LoVo (cell line): Measurements from ENCODE around the gene PPP1R13B.

Source experiments
- DNase-seq: peaks from one replicate; pipeline ENCODE4 v3.0.0-alpha.2; 2016; ENCODE audit warnings: low spot score

Gene PPP1R13B

DNA sequence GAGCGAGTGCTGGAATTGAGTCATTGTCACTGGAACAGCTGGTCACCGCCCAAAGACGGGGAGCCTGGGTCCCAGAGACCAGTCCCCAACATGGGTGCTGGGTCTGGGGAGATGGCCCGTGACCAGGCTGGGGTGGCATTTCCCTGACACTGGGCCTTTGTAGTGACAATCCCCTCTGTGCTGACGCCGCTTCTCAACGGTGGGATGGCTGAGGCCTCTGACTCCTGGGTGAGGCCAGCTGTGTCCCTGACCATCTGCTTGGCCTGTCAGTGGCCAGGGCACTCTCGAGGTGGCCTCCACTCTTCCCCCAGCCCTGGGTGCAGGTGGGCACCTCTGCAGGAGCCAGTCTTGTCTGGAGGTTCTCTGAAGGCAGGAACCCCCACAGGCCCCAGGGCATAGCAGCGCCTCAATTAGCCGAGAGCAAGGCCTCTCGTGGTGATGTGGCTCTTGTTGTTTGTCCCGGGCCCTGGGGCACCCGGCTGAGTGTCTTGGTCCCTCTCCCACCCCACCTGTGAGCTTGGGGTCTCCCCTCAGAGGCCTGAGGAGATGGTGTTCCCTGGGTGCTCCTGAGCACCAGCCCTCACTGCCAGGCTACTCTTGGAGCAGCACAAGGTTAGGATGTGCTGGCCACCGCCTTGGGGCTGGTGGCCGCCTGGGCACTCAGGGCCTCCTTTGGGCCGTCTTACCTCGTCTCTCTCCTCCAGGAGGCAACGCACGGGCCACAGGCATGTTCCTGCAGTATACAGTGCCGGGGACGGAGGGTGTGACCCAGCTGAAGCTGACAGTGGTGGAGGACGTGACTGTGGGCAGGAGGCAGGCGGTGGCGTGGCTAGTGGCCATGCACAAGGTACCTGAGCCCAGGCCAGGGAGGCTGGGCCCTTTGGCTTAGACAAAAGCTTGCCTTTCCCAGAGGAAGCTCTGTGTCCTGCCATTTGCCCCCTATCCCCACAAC, 115.2 kb downstream of the PPP1R13B start:
- DNase-seq: no peak

DNA sequence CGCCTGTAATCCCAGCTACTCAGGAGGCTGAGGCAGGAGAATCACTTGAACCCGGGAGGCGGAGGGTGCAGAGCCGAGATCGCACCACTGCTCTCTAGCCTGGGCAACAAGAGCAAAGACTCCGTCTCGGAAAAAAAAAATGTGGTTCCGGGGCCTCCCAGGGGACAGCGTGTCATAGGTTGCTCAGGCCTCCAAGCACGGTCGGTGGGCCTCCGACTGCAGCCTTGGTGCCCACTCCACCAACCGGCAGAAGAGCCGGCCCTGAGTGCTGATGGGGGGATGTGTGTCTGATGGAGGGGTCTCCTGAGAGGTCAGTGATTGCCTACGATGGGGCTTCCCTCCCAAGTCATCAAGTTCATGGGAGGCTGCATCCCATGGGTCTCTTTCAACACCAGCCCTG, 115.9 kb downstream of the PPP1R13B start:
- no peak for DNase-seq

DNA sequence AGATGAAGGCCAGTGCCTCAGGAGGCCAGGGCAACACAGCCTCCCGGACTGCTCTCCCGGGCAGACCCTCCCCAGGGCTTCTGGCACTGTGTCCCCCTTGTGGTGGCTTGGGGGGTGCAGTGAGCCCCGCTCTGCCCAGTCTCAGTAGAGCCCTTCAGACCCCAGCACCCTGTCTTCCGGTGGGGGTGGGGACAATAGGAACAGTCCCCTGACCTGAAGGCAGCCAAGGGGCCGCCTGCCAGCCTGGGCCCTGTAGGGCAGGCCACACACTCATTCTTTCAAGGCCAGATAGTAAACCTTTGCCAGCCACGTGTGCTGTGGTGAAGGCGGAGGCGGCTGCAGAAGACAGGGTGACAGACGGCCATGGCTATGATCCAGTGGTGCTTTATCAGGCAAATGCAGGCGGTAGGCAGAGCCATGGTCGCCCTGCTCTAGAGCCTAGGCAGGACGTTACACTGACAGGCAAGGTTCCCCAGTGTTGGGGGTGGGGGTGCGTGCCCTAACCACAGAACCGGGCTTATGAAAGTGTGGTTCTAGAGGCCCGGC, 116.8 kb downstream of the PPP1R13B start:
- DNase-seq: no peak

DNA sequence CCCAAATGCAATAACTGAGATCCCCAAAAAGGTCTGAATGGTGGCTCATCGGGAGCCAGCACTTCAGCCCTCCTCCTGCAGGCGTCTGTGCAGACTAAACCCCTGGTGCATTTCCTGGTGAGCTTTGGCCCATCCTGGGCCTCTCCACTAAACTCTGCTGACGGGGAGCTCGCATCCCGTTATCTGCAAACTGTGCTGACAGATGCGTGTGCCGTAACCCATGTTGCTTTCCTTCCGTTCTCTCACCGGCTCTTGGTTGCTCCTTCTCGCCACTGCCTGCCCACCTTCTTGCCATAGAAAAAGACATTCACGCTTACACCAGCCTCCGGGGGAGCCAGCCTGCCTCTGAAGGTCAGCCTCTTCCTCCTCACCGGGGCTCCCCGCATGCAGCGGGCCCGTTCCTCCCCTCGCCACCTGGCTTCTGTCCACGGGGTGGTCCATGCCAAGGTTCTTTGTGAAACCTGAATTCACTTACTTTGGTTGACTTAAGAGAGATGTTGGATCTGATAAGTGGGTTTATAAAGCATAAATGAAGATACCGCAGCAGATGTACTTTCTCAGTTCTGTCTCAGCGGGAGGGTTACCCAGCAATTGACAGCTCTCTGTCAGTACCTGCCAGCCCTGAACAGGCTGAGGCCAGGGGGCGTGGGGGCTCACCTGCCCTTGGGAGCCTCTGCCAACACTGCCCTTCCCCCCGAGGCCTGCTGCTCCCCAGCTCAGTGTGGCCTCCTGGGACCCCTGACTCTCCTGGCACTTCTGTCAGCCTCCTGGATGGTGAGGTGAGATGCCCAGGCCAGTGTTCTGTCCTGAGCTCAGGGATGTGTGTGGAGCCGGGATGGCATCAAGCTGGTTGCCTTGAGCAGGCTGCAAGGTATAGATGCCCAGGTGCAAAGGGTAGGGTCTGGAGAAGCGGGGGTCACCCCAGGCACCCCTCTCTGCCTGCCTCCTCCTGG, 117.6 kb downstream of the PPP1R13B start:
- no peak for DNase-seq

DNA sequence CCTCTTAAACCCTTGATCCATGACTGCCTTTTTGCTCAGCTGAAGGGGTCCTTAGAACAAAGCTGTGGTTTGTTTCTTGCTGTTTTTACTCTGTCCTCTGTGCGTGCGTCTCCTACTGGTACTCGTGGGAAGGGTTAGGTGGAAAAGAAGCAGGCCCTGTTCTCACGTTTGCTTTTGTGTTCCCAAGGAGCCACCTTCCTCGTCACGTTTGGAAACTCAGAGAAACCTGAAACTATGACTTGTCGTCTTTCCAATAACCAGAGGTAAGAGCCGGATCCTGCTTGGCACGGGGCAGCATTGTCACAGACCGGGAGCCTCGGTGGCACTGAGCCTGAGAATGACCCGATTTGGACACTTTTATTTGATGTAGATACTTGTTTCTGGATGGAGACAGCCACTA, 118.7 kb downstream of the PPP1R13B start:
- no peak for DNase-seq

DNA sequence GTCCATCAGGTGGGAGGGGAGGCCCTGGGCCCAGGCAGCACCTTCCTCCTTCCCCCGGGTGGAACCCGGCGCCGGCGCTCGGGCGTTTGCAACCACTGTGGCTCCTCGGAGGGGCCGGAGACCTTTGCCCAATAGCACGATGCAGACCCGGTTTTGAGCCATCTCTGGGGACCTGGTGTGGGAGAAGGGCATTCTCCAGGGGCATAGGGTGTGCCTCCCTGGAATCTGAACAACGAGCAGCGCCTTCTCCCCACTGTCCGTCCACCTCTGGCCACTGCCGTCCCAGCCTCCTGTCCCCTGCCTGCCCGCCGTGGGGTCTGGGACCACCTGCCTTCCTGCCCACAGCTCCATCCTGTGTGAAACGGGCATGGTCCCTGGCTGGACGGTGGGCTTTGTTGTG, 119.2 kb downstream of the PPP1R13B start:
- no peak for DNase-seq

DNA sequence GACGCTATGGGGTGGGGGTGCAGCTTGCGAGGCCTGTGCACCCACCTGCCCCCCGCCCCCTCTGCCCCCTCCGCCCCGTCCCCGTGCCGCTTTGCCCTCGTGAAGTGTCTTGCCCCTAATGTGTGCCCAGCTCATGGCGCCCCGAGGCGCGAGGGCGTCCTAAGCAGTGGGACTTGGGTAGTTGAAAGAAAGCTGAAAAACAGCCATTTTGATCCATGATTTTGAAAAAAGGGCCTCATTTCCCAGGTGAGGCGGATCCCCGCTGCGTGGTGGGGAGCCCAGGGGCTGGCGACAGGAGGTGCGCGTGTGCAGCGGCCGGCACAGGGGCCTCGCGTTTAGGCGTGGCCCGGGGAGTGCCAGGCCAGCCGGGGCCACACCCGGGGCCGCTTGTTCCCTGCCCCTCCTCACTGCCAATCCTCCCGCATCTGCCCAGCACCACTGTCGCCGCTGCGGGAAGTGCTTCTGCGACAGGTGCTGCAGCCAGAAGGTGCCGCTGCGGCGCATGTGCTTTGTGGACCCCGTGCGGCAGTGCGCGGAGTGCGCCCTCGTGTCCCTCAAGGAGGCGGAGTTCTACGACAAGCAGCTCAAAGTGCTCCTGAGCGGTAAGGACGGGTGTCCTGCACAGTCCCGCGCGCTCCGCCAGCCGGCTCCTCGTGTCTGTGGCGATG, 119.9 kb downstream of the PPP1R13B start:
- no peak for DNase-seq

DNA sequence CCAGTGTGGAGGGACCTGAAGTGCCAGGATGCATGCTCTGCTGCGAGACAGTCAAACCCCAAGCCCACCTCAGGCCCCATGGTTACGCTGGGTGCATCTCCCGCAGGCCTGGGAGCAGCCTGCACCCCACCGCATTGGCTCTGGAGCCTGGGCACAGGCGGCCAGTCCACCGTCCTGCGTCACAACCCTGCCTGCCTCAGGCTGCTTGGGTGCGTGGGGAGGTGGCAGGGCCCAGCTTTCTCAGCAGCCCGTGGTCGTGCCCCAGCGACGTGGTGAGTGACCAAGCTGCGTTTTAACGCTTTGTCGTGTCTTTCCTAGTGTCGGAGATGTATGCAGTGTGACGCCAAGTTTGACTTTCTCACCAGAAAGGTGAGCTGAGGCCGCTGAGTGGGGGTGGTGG, 120.9 kb downstream of the PPP1R13B start:
- DNase-seq: no peak

DNA sequence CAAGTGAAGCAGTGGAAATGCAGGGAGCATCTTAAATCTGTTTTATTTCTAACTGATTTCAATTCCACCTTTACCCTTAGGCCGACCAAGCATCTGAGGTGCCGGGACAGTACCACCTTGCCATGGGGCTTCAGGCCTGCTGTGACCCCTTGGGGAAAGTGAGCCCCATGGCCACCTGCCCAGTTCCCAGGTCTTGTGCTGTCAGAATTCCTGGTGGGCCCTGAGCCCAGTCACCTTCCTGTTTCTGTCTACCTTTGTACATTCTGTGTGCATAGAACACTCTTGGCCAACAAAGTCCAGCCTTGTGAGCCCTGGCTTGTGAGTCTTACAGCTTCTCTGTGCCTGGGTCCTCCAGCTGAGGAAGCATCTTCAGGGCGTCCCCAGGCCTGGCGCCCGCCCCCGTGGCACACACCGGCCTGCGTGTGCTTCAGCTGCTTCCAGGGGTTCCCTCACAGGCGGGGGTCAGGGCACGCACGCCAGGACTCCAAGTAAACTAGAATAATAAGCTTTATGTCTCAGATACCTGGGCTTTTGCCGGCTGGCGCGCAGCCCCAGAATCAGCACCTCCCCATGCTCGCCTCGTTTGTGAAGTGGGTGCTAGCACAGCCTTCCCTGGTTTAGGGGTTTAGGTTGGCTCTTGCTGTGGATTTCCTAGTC, 121.5 kb downstream of the PPP1R13B start:
- DNase-seq: no peak

DNA sequence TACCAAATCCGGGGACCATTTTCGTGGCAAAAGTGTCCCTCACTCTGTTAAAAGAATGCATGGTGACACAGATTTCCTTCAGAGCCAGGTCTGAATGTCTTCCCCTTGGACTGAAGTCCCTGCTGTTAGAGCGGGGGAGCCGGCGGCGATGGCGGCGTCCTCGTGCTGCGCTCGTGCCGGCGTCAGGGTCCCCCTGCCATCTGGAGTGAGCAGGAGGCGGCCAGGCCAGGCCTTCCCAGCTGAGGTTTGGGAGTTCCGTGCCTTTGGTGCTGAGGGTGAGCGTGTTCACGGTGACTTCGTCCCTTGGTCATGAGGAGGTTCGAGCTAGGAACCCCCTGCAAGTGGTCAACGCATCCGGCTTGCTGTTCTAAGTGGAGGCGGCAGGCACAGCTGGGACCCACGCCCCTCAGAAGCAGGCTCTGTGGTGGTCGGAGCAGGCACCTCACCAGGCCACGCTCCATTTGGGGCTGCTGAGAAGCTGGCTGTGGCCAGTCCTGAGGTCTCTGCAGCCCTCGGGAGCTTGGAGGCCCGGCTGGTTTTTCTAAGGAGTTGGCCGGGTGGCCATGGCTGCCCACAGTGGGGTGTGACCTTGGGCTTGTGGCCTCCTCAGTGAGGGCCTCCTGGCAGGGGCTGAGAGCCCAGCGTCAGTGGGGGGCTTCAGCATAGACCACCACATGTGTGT, 122.2 kb downstream of the PPP1R13B start:
- DNase-seq: no peak

DNA sequence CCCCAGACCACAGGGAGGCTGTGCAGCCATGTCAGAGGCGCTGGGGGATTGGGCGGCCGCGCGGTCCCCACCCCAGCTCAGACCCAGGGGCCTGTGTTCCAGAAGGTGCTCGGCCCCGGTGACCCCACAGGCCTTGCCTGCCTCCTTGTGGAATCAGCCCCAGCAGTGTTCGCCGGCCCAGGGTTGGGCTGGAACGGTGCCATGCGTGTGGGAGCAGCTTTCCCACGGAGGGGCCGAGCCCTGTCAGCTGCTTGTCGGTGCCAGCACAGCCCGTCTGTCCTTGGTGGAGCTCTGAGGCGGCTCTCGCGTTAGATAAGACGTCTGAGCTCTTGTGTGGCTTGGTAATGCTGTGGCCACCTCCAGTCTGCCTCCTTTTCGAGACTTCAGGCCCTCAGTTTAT, 123.3 kb downstream of the PPP1R13B start:
- DNase-seq: no peak

DNA sequence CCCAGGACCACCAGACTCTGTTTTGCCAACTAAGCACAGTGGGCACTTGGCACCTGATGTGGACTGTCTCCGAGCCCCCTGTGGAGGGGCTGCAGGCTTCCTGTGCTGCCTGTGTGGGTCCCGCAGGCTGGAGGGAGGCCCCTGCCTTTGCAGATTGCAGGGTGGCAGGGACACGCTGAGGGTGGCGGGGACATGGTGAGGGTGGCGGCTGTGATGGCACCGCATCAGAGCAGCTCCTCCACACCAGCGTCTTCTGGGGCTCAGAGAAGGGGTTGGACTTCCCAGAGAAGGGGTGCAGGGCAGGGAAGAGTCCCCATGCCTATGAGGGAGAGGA, 123.7 kb downstream of the PPP1R13B start:
- DNase-seq: no peak

DNA sequence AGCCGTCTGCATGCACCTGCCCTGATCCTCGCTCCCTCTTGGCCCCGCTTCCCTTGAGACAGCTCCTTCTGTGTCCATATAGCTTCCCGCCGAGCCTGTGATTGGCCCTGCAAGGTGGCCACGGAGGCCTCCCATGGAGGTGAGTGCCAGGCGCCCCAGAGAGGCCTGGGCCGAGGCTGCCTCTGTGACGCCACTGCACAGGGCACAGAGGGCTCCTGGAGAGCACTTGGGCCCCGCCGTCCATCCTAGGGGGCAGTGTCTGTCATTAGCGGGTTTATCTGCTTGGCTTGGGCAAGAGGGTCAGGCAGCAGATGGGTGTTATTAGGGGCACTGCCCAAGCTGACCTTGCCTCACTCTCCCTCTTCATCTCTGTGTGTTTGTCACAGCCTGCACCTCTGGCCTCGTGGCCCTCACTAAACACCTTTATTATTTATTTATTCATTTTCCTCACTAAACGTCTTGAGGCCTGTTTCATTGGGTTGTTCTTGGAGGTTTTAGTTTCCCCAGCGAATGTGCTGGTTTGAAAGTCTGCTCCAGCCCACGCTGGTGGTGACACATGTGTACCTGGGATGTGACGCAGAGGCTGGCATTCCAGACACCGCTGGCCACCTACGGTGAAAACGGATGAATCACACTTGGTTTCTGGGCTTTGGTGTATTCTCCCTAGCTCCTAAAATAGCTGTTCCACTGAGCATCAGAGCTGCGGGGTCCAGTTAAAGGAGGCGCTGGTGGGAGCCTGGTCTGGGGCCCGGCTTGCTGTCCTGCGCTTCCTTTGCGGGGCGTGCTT, 125.8 kb downstream of the PPP1R13B start:
- DNase-seq: no peak

DNA sequence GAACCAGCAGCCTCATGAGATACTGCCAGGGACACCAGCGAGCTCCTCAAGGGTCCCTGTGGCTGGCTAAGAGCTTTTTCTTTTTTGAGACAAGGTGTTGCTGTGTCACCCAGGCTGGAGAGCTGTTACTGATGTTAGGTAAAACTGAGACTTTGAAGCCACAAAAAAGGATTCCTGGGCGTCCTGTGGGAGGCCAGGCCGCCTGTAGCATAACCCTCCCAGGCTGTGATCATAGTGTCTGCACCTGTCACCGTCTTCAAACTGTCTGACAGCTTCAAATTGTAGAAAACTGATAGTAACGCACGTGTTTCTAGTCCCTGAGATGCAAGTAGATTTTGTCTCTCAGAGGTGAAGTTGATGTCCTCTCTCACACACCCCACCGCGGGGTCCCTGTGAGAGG, 127.6 kb downstream of the PPP1R13B start:
- no peak for DNase-seq

DNA sequence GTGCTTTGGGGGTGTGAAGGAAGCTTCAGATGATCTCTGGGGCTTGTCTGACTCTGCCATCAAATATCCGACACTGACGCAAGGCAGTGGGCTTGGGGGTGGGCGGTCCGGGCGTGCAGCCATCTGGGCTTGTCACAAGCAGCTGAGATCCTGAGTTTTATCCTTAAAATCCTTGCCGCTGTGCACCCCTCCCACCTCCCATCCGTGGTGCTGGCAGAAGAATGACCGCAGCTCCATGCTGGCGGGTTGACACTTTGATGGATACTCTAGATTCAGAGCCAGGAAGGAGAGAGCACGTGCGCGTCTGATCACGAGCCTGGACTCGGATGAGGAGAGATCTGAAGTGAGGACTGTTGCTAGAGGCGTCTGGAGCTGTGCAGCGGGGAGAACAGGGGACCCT, 128.8 kb downstream of the PPP1R13B start:
- DNase-seq: no peak

DNA sequence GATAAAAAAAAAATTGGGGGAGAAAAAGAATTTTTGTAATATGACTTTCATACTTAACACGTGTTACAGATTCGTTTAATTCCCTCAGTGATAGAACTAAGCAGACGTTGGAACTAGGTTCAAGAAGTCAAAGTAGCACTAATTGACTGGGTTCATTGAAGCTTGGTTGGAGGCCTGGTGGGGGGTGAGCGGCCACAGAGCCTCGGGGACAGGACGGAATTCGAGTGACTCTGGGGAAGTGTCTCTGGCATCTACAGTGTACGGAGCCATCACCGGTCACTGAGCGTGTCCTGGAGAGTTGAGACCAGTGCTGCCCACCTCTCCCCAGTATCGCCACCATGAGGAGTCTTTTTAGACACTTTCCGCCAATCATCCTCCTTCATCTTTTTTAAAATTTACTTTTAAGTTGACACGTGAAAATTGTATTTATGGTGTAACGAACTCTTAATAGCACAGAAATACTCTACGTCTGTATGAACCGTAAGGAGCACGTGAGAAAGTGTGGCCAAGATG, 130.4 kb downstream of the PPP1R13B start:
- DNase-seq: no peak

DNA sequence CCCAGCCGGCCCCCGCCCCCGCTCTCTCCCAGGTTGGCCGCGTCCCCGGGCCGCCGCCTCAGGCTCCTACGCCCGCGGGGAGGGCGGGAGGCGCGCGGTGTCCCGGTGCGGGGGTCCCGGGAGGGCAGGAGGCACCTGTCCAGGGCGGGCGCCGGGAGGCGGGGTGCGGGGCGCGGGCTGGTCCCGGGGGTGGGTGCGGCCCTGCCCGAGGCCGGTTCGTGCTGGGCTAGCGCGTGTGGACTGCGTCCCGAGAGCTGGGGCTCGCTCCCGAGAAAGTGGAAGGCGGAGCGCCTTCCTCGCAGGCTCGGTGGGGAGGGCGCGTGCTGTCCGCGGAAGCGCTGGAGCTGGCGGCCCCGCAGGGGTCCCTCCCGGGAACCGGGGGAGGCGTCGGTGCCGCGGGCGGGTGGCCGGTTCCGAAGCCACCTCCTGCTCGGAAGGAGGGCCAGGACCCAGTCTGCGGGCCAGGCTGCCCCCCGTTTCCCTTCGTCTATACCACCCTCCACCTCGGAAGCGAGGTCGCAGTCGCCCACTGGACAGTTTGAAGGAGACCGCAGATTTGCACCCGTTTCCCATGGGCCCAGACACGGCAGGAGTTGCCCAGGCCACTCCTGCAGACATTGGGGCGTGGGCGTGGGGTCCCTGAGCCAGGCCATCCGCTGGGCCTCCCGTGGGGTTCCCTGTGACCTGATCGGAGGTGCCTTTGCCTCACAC, 131.1 kb downstream of the PPP1R13B start:
- DNase-seq: no peak

DNA sequence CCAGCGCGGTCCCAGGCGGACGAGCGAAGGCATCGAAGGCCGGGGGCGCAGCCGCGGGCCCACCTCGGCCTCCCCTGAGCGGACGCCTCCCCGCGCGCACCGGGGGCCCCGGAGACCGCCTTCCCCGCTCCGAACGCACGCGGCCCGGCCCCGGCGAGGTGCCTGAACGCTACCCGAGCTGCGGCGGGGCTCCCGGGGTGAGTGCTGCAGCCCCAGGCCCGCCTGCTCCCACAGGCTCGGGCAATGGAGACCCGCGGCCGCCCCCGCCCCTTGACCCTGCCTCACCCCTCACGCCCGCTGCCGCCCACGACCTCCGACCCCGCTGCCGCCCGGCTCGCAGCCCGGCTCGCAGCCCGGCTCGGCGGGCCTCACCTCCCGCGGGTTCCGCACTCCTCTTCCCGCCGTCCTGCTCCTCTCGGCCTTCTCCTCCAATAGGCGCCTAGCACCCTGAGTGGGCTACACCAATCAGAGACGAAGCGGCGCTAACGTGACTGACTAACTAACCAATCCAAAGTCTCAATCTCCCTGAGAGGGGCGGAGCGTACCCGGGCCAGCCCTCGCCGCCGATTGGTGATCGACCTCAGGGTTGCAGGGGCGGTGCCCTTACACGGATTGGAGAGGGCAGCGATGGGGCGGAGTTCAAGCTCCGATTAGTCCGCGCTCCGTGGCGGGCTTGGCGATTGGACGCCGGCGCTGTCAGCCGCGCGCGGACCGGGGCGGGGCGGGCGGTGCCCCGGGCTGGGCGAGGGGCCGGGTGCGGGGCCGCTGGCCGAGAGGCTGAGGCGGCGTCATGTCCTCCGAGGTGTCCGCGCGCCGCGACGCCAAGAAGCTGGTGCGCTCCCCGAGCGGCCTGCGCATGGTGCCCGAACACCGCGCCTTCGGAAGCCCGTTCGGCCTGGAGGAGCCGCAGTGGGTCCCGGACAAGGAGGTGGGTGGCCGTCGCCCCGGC, 132.0 kb downstream of the PPP1R13B start, which contains the start of the genes XRCC3 and ZFYVE21:
XRCC3 (minus strand) TSS at position 400 of the 949 bp plus-strand sequence. CDS start 4,364 bp downstream, outside the sequence.
ZFYVE21 (plus strand) TSS at position 759 of the 949 bp plus-strand sequence; CDS start at position 791, 32 bp downstream.
- peak; percentile 99 for DNase-seq
